ENCODE results near the gene THTPA.

- TF ChIP-seq POLR2A (IDR thresholded peaks at IDR 0.05; ENCODE audit: low read length) (no peak), GATA1 (IDR thresholded peaks at IDR 0.05; ENCODE audit: low read depth, low read length) (no peak)
Measured at GRCh38 chr14:23579739-23580138, 23.7 kb downstream of the THTPA start.

All from erythroblast (primary cell).